Natural killer cell (primary cell): ENCODE data around the gene NSD2. TPM values are rescaled to one million over a fixed set of nuclear protein-coding genes. Genes with fewer than 3 reads are reported as not detected.
A peak's percentile ranks its signal among the peaks of the same experiment; 100 is the strongest.

Experiments
- ATAC-seq, 3 donors: fragments of 150-1000 bp in 2 of 3; fragments of 200-7000 bp in 1 of 3; cut with Tn5 transposase; 1 replicate in 1 of 3; 2 replicates in 2 of 3; pipeline ENCODE4 v1.10.0; 2021; ENCODE audit warnings: mild to moderate bottlenecking in 2 of 3, moderate library complexity in 2 of 3
- DNase-seq, 2 donors: peaks; one replicate each; pipeline versions ENCODE4 v3.0.0 to v3.0.0-alpha.2; 2013 to 2021; ENCODE audit warnings: mixed read lengths in 1 of 2
- H3K27ac ChIP-seq: one replicate; pipeline ENCODE4 v1.5.1; 2013; ENCODE audit warnings: mild to moderate bottlenecking, low read length
- H3K27me3 ChIP-seq: one replicate; pipeline ENCODE4 v1.6.1; 2013; ENCODE audit warnings: low read length; ENCODE audit not compliant: control insufficient read depth, insufficient read depth
- H3K36me3 ChIP-seq: one replicate; pipeline ENCODE4 v1.6.1; 2013; ENCODE audit warnings: low read length; ENCODE audit not compliant: control insufficient read depth, insufficient read depth
- H3K4me1 ChIP-seq: one replicate; pipeline ENCODE4 v1.6.1; 2013; ENCODE audit warnings: low read length; ENCODE audit not compliant: control insufficient read depth, insufficient read depth
- H3K4me3 ChIP-seq: one replicate; pipeline ENCODE4 v1.5.1; 2013; ENCODE audit warnings: low read length
- H3K9me3 ChIP-seq: one replicate; pipeline ENCODE4 v1.6.1; 2013; ENCODE audit warnings: low read length; ENCODE audit not compliant: control insufficient read depth, insufficient read depth
- H3K27ac Mint-ChIP-seq, 2 donors: one replicate each; pipeline ENCODE4 v1.8.0; 2022; ENCODE audit warnings: mild to moderate bottlenecking in 2 of 2, mixed read lengths in 2 of 2, moderate library complexity in 1 of 2
- H3K27me3 Mint-ChIP-seq, 2 donors: one replicate each; pipeline ENCODE4 v1.8.0; 2022; ENCODE audit warnings: low read depth in 2 of 2, mixed read lengths in 2 of 2
- H3K36me3 Mint-ChIP-seq: one replicate; pipeline ENCODE4 v1.8.0; 2022; ENCODE audit warnings: mixed read lengths
- H3K4me1 Mint-ChIP-seq, 2 donors: one replicate each; pipeline ENCODE4 v1.8.0; 2022; ENCODE audit warnings: mixed read lengths in 2 of 2
- H3K4me3 Mint-ChIP-seq: one replicate; pipeline ENCODE4 v1.8.0; 2022; ENCODE audit warnings: mild to moderate bottlenecking, moderate library complexity, mixed read lengths
- H3K9me3 Mint-ChIP-seq, 2 donors: one replicate each; pipeline ENCODE4 v1.8.0; 2022; ENCODE audit warnings: mixed read lengths in 2 of 2
- WGBS: methylation state at CpG from one replicate; pipeline ENCODE4 v1.1.7; 2013; ENCODE audit warnings: missing lambda C conversion rate; ENCODE audit not compliant: insufficient coverage; 5-methylcytosine and 5-hydroxymethylcytosine counted together
- intact Hi-C: fragments of 100-400 bp; cut with micrococcal nuclease; formaldehyde crosslinking; loops from one replicate; pipeline ENCODE4 v1.14.2; 2022
- total RNA-seq, 4 donors: library from RNA; stranded (reverse); fragments of 120-200 nt in 1 of 4; gene quantifications; one replicate each; pipeline versions ENCODE4 v1.2.3 to v1.2.4, GENCODE V29; 2013 to 2022
- TF ChIP-seq, protein P1 (sequence below): fragments of 200-600 bp; IDR thresholded peaks from one replicate; pipeline ENCODE4 v1.8.0; 2022; ENCODE audit warnings: antibody characterized with exemption

Gene NSD2
- total RNA-seq, result 10 to 100 TPM; 36.4 to 51.0 (median 48.3) TPM
- total RNA-seq (2013), result 37.8 TPM

GRCh38 chr4:1870578-1871443, at the start of gene NSD2:
Gene NSD2 (plus strand): TSS chr4:1871393. CDS start chr4:1900655, 29,262 bp downstream.
- under 1% methylated on average over 155 of the region's 155 CpGs for WGBS
- Histone ChIP-seq H3K9me3 (no peaks in the 10 kb centered on the region), H3K27me3 (no peaks in the 10 kb centered on the region), H3K4me3 (peak within 1 kb of the TSS; percentile 48), H3K36me3 (no peaks in the 10 kb centered on the region), H3K4me1 (peaks cover 19% of the 10 kb centered on the region), H3K27ac (peak within 1 kb of the TSS; percentile 84)
- peak within 1 kb of the TSS; percentile 91 to 94 for H3K27ac Mint-ChIP-seq
- intact Hi-C loops, result loop anchor here (2.0 kb wide), 1 partner anchor 14 kb away; the partner anchor contains the start of gene LETM1
- peaks cover 18 to 20% of the 10 kb centered on the region in 2 donors for H3K4me1 Mint-ChIP-seq
- TF ChIP-seq, protein P1, sequence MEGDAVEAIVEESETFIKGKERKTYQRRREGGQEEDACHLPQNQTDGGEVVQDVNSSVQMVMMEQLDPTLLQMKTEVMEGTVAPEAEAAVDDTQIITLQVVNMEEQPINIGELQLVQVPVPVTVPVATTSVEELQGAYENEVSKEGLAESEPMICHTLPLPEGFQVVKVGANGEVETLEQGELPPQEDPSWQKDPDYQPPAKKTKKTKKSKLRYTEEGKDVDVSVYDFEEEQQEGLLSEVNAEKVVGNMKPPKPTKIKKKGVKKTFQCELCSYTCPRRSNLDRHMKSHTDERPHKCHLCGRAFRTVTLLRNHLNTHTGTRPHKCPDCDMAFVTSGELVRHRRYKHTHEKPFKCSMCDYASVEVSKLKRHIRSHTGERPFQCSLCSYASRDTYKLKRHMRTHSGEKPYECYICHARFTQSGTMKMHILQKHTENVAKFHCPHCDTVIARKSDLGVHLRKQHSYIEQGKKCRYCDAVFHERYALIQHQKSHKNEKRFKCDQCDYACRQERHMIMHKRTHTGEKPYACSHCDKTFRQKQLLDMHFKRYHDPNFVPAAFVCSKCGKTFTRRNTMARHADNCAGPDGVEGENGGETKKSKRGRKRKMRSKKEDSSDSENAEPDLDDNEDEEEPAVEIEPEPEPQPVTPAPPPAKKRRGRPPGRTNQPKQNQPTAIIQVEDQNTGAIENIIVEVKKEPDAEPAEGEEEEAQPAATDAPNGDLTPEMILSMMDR, result no peak
- peak; percentile 71 to 88 (median 76) for ATAC-seq
- H3K36me3 Mint-ChIP-seq, result no peaks in the 10 kb centered on the region
- no peaks in the 10 kb centered on the region for H3K27me3 Mint-ChIP-seq
- peak within 1 kb of the TSS; percentile 86 for H3K4me3 Mint-ChIP-seq
- DNase-seq, result peak; percentile 84 to 97
- no peaks in the 10 kb centered on the region for H3K9me3 Mint-ChIP-seq

- Histone ChIP-seq H3K27me3 (no peaks in the 10 kb centered on the region), H3K9me3 (no peaks in the 10 kb centered on the region), H3K36me3 (peaks cover 53% of the 10 kb centered on the region), H3K4me1 (no peaks in the 10 kb centered on the region), H3K27ac (no peak overlapping the region), H3K4me3 (no peak overlapping the region)
- ATAC-seq (no peak), DNase-seq (no peak)
- Mint-ChIP-seq H3K4me3 (no peak overlapping the region), H3K27me3 (no peaks in the 10 kb centered on the region), H3K27ac (no peak overlapping the region), H3K9me3 (no peaks in the 10 kb centered on the region), H3K4me1 (no peaks in the 10 kb centered on the region), H3K36me3 (peaks cover 13% of the 10 kb centered on the region)
- intact Hi-C loops, result no loop called here
- TF ChIP-seq, protein P1, result no peak
- 98% methylated on average over 18 of the region's 18 CpGs for WGBS
These were observed 49.3 kb upstream of the NSD2 start for GRCh38 chr4:1821679-1822567.

DNA sequence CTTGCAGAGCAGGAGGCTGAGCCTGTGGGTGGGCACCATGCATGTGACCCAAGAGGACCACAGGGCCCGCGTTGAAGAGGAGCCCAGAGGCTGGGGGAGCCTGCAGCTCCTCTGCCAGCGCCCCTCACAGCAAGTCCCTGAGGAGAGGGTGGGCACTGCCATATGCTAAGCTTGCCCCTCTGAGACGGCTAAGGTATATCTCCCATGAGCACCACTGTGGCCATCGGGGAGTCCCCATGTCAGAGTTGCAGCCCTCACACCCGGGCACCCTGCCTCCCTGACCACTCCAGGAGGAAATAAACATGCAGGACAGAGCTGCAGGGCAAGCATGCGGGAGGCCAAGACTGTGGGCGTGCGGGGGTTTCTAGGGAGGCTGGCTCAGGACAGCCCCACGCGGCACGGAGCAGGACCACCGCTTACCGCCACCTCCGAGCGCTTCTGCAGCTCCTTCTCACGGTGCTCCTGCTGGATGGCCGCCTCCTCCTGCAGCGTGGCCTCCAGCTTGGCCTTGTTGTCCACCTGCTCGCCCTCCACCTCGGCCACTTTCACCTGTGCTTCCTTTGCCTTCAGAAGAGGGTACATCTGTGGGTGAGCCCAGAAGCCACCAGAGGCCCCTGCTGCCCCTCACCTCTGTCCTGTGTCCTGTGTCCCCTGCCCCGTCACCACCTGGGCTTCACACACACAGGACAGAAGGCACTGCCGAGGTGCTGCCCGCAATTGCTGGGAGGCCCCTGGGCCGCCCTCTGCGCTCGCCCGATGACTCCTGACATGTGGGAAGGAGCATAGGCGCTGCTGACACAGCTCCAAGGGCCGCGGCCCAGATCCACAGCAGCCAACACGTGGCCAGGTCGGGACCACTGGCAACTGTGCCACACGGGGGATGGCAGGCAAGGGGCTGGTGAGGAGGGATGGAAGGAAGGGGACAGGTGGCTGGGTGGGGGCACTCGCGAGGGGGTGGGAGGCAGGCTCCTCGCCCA, 48.3 kb upstream of the NSD2 start:
- H3K36me3 Mint-ChIP-seq, result peaks cover 13% of the 10 kb centered on the region
- 94% methylated on average over 34 of the region's 37 CpGs for WGBS
- no peak overlapping the region for H3K4me3 Mint-ChIP-seq
- DNase-seq (no peak), ATAC-seq (no peak)
- Histone ChIP-seq H3K9me3 (no peaks in the 10 kb centered on the region), H3K27ac (no peak overlapping the region), H3K4me1 (no peaks in the 10 kb centered on the region), H3K4me3 (no peak overlapping the region), H3K27me3 (no peaks in the 10 kb centered on the region), H3K36me3 (peaks cover 47% of the 10 kb centered on the region)
- H3K4me1 Mint-ChIP-seq, result no peaks in the 10 kb centered on the region
- H3K27ac Mint-ChIP-seq, result no peak overlapping the region
- TF ChIP-seq, protein P1, result no peak
- intact Hi-C loops, result no loop called here
- no peaks in the 10 kb centered on the region for H3K9me3 Mint-ChIP-seq
- no peaks in the 10 kb centered on the region for H3K27me3 Mint-ChIP-seq
